ENCODE measurements around the gene IL2RG.

DNA sequence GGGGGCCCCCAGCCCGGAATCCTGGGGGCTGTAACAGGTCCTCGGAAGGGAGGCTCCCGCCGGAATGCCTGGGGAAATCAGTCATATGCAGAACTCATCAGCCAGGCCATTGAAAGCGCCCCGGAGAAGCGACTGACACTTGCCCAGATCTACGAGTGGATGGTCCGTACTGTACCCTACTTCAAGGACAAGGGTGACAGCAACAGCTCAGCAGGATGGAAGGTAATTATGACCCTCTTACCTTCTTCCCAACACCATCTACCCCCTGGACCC is 14.7 kb downstream of the IL2RG start:
- TF ChIP-seq POLR2A (IDR thresholded peaks at IDR 0.05): no peak
- TF ChIP-seq, protein P1, sequence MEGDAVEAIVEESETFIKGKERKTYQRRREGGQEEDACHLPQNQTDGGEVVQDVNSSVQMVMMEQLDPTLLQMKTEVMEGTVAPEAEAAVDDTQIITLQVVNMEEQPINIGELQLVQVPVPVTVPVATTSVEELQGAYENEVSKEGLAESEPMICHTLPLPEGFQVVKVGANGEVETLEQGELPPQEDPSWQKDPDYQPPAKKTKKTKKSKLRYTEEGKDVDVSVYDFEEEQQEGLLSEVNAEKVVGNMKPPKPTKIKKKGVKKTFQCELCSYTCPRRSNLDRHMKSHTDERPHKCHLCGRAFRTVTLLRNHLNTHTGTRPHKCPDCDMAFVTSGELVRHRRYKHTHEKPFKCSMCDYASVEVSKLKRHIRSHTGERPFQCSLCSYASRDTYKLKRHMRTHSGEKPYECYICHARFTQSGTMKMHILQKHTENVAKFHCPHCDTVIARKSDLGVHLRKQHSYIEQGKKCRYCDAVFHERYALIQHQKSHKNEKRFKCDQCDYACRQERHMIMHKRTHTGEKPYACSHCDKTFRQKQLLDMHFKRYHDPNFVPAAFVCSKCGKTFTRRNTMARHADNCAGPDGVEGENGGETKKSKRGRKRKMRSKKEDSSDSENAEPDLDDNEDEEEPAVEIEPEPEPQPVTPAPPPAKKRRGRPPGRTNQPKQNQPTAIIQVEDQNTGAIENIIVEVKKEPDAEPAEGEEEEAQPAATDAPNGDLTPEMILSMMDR (IDR thresholded peaks at IDR 0.05): no peak
